Effector memory CD4-positive, alpha-beta T cell (primary cell): ENCODE data around the gene AFG3L2.

ENCODE experiments used
- DNase-seq, 3 donors: peaks; one replicate each; pipeline ENCODE4 v3.0.0-alpha.2; 2020
- H3K27ac ChIP-seq: 2 replicates; pipeline ENCODE4 v1.7.0; 2013; ENCODE audit warnings: mild to moderate bottlenecking, low read length, moderate library complexity; ENCODE audit not compliant: insufficient read depth, poor library complexity, severe bottlenecking
- H3K27me3 ChIP-seq: replicated peaks from 2 replicates; pipeline ENCODE4 v1.7.0; 2013; ENCODE audit warnings: mild to moderate bottlenecking, low read length; ENCODE audit not compliant: insufficient read depth, control insufficient read depth, poor library complexity, severe bottlenecking
- H3K36me3 ChIP-seq: 2 replicates; pipeline ENCODE4 v1.7.0; 2013; ENCODE audit warnings: mild to moderate bottlenecking, low read length, moderate library complexity; ENCODE audit not compliant: control insufficient read depth, insufficient read depth
- H3K4me1 ChIP-seq: 2 replicates; pipeline ENCODE4 v1.7.0; 2013; ENCODE audit warnings: low read length, mild to moderate bottlenecking; ENCODE audit not compliant: control insufficient read depth, insufficient read depth, poor library complexity, severe bottlenecking
- H3K4me3 ChIP-seq: 2 replicates; pipeline ENCODE4 v1.7.0; 2013; ENCODE audit warnings: low read length, low read depth, mild to moderate bottlenecking; ENCODE audit not compliant: insufficient read depth, poor library complexity, severe bottlenecking
- H3K9me3 ChIP-seq: 2 replicates; pipeline ENCODE4 v1.7.0; 2013; ENCODE audit warnings: mild to moderate bottlenecking, low read length, moderate library complexity; ENCODE audit not compliant: control insufficient read depth

AFG3L2 gene

DNA sequence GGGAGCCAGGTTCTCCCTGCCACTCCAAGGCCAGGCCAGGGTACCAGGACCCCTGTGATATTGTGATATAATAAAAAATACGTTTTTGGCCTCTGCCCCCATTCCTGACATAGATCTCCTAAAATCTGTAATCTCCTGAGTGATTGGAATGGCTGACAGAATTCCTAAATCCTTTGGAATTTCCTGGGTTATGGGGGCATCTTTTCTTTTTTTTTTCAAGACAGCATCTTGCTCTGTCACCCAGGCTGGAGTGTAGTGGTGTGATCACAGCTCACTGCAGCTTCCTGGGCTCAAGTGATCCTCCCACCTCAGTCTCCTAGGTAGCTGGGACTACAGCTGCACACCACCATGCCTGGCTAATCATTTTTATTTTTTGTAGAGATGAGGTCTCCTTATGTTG lies 95.2 kb downstream of the AFG3L2 start:
- Histone ChIP-seq H3K27me3 (no peaks in the 10 kb centered on the region), H3K36me3 (no peaks in the 10 kb centered on the region), H3K9me3 (no peaks in the 10 kb centered on the region), H3K27ac (no peak overlapping the region), H3K4me3 (no peak overlapping the region), H3K4me1 (no peaks in the 10 kb centered on the region)
- no peak for DNase-seq

DNA sequence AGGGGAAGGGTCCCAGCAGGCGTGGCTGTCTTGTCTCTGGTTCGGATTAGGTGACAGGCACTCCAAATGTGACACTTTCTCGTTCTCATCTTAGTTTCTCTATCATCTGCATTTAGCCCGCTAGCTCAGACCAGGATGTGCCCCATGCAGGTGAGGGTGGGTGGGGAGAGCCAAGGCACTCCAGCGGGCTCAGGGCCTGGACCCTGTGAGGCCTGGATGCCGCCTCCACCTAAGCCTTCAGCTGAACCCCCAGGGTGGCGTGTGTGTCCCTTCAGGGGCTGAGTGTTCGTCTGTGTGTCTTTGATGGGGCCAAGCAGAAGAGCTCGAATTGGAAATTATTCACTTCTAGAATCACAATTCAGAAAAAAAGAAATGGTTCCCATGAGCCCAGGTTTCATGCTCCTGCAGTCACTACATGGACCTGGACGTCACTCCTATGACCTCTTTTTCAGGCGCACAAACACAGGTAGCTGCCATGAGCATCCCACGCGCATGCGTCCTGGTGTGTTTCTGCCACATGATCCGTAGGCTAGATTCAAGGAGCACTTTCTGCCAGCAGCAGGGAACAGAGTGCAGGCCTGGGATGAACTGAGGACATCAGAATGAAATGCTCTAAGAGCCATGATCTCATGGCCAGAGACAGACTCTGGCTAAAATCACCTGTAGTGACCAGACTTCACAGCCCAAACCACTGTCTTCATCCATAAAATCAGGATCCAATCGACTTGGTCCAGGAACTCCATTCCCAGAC lies 97.1 kb downstream of the AFG3L2 start:
- Histone ChIP-seq H3K4me3 (no peak overlapping the region), H3K27ac (no peak overlapping the region), H3K36me3 (no peaks in the 10 kb centered on the region), H3K27me3 (no peaks in the 10 kb centered on the region), H3K9me3 (no peaks in the 10 kb centered on the region), H3K4me1 (no peaks in the 10 kb centered on the region)
- DNase-seq: no peak
